Retina (tissue), 1 donor: ENCODE measurements around the gene PCYOX1L.
A peak's percentile ranks its signal among the peaks of the same experiment; 100 is the strongest.

ENCODE experiments used
- DNase-seq: peaks from one replicate; pipeline ENCODE4 v3.0.0-alpha.2; 2016

The PCYOX1L gene

GRCh38 chr5:149357370-149358293 lies at the start of gene PCYOX1L:
Gene PCYOX1L, plus strand, starts transcription at chr5:149358046. Its CDS starts 23 bp downstream, at chr5:149358069.
- DNase-seq, result peak; percentile 96

- DNase-seq, result no peak
These were observed 48.5 kb upstream of the PCYOX1L start for GRCh38 chr5:149309354-149309753.

- no peak for DNase-seq
These were observed 47.4 kb upstream of the PCYOX1L start for GRCh38 chr5:149310488-149310887.

DNA sequence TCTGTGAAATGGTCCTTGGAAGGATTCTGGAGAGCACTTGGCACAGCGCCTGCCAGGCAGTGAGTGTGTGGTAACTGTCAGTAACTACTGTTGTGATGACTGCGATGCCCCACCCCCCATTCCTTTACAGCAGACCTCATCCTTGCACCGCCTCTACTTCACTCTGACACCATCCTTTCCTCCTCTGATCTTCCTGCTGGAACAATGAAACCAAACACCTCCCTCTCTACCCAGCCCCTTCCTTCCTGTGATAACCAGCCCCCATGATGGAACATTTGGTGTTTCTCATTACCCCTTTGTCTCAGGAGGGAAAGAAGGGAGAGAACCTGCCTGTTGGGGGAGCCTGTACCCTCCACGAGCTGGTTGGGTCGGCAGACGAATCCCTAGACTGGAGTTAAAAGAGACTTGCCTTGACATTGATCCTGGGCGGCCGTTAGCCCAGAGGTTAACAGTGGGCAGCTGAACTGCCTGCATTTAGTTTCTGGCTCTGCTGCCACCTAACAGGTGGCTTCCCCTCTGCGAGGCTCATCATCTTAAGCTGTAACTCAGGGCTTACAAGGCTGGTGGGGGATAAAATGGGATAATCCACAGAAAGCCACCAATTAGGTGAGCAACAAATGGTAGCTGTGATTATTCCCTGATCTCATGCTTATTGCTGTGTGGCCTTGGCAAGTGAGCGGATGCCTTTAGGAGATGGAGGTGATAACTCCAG lies 46.7 kb upstream of the PCYOX1L start:
- peak; percentile 24 for DNase-seq

GRCh38 chr5:149313151-149313841 lies 44.5 kb upstream of the PCYOX1L start:
- no peak for DNase-seq

- DNase-seq, result no peak
These were observed 43.2 kb upstream of the PCYOX1L start for GRCh38 chr5:149314571-149315111.

DNA sequence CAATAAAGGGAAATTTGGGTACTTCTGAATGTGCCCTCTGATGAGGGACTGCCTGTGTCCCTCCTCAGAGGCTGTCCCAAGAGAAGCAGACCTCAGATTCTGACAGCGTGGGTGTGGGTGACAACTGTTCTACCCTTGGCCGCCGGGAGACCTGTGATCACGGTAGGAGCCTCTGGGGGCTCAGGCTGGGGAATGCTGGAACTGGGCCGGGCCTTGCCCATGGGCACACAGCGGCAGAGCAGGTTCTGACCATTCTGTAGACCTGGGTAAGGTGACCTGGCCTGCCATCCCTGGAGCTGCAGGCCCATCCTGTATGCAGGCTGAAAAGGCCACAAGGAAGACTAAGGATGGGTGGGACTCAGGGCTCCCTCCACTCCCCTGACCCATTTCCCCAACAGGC lies 42.1 kb upstream of the PCYOX1L start:
- no peak for DNase-seq

DNA sequence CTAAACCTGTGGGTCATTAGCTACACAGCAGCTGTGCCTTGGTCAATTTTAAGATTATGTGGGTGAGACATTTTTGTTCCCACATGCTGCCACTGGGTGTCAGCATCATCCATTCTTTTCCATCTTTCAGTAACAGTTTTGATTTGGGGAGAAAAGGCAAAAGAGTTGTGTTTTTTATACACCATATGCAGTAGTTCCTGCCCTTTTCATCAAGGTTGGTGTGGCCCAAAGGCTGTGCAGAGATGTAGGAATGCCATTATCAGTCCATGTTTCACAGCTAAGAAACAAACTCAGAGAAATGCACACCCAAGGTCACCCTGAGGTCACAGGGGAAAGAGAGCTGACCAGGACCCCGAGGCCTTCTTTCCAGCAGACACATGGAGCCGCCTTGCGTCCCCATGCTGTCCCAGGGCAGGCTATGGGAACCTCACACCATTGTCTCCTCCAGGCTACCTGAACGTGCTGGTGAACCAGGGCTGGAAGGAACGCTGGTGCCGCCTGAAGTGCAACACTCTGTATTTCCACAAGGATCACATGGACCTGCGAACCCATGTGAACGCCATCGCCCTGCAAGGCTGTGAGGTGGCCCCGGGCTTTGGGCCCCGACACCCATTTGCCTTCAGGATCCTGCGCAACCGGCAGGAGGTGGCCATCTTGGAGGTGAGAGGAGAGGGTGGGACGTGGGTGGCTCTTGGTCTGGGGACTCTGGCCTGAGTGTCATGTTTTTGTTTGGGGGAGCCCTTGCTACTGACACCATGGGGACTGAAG lies 40.4 kb upstream of the PCYOX1L start:
- peak; percentile 59 for DNase-seq

GRCh38 chr5:149319174-149319573 lies 38.7 kb upstream of the PCYOX1L start:
- DNase-seq, result no peak

DNA sequence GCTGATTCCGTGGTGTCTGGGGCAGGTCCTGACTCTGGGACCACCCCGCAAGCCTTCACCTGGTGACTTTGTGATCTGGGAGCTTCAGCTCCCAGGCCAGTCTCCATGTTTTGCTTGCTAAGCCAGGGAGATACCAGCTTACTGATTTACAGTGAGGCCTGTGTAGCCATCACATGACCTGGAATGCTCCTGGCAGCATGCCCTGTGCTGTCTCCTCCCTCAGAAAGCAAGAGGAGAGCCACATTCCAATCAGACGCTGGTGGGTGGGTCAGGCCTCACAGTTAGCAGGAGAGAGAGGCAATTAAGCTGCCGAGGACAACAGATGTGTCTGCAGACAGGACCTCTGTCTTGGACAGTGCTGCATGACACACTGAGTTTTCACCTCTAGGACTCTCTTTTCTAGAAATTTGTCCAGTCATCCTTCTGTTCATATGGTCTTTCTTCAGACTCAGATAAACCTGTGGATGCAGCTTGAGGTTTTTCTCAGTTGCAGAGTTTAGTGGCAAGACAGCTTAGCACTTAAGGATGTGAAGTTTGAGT lies 37.0 kb upstream of the PCYOX1L start:
- DNase-seq, result peak; percentile 61

- DNase-seq, result no peak
These were observed 35.3 kb upstream of the PCYOX1L start for GRCh38 chr5:149322518-149322917.

- no peak for DNase-seq
These were observed 34.6 kb upstream of the PCYOX1L start for GRCh38 chr5:149323210-149323609.

DNA sequence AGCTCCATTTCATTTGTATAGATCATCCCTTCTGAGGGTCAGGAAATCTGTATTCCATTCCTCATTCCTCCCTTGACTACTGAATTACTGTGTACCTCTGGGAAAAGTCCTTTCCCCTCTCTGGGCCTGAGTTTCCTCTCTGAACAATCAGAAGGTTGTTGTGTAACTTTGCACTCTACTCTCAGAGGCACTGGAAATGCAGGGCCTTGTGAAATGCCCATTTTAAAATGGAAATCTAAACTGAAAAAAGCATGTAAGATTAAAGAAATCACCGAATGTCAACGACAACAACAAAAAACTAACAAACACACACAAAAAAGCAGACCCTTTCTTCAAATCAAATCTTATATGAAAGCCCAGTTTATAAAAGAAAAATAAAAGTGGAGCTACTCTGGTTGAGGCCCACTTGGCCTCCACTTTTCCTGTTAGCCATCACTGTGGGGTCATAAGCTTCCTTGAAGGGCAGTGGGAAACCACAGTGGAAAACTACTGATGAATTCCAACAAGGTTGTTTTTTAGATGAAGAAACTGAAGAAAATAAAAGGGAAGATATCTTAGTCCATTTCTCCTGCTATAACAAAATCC lies 34.1 kb upstream of the PCYOX1L start:
- no peak for DNase-seq

DNA sequence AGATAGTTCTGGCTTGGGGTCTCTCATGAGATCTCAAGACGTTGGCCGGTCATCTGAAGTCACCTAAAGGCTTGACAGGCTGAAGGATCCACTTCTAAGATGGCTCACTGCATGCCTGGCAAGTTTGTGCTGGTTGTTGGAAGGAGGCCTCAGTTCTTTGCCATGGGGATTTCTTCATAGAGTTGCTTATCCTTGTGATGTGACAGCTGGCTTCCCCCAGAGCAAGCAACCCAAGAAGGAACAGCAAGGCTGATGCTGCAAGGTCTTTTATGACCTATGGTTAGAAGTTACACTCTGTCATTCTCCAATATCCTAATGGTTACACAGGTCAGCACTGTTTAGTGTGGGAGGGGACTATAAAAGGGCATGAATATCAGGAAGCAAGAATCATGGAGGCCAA lies 33.2 kb upstream of the PCYOX1L start:
- no peak for DNase-seq

DNA sequence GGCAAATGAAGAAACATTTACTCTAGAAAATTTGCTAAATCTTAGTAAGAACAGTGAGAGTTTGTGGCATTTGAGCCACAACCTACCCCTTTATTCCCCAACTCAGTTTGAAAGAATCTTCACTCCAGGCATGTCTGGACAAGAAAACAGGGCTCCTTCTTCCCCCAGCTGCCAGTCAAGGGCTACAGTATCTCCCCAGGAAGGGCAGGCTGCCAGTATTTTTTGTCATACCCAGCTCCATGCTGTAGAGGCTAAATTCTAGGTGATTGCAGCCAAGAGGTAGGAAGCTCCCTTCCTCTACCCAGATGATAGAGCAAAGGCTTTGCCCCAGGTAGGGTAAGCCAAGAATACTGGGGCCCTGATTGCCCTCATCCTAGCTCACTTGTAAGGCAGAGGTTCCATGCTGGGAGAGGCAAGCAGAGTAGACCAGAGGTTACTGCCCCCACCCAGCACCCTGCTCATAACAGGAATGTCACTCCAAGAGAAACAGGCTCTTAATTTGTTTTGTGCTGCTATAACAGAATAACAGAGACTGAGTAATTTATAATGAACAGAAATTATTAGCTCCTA lies 32.6 kb upstream of the PCYOX1L start:
- no peak for DNase-seq

DNA sequence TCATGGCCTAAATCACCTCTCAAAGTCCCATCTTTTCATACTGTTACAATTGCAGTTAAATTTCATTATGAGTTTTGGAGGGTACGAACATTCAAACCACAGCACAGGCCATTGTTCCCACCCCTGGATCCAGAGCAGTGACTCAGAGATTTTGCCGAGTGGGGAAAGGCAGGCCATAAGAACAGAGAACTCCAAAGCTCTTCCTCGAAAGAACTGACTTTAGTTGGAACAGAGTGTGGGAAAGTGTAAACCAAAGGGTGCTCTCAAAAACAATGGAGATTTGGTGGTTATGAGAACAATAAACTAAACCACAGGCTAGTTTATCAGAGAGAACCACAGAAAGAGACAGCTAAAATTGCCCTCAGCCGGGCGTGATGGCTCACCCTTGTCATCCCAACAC lies 32.0 kb upstream of the PCYOX1L start:
- no peak for DNase-seq

- DNase-seq, result no peak
These were observed 31.2 kb upstream of the PCYOX1L start for GRCh38 chr5:149326611-149327010.

DNA sequence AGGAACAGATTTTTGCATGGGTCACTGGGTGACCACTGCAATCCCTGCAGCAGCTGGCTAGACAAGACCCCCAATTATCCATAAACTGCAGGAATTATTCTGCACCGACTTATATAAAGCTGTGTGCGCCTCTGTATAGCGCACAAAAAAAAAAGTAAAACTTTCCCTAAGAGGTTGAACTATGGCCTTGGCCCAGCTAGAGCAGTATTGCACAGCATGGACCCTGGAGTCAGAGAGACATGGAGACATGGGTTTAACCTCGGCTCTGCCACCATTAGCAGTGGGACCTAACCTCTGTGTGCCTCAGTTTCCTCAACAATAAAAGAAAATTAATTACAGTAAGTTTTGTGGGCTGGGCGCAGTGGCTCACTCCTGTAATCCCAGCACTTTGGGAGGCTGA lies 29.7 kb upstream of the PCYOX1L start:
- DNase-seq, result no peak

- DNase-seq, result no peak
These were observed 24.0 kb upstream of the PCYOX1L start for GRCh38 chr5:149333711-149334443.

GRCh38 chr5:149337736-149338135 lies 20.1 kb upstream of the PCYOX1L start:
- peak; percentile 75 for DNase-seq

DNA sequence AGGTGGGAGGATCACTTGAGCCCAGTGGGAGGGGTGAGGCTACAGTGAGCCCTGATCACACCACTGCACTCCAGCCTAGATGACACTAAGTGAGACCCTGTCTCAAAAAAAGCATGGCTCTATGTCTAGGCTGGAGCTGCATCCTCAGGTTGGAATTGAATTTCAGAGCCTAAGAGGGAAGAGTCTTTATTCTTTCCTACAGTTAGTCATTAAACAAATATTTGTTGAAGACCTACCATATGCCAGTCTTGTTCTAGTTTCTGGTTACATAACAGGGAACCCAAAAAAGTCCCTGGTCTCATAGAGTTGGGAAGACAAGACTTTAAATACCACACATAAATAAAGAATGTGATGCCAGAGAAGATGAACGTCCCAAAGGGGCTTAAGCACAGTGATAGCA lies 19.5 kb upstream of the PCYOX1L start:
- DNase-seq, result no peak
